HG02798 (cell line): ENCODE results near the gene PDCD11.
"Not testable (repeated sequence)": the region's sequence is repeated elsewhere in the genome, so short reads cannot be mapped to it uniquely, and the experiment has no call there.

Experiments used
- ATAC-seq: cut with Tn5 transposase; IDR thresholded peaks from one replicate; pipeline ENCODE4 v1.9.1; 2021; ENCODE audit warnings: mild to moderate bottlenecking; ENCODE audit not compliant: unreplicated experiment, poor library complexity

PDCD11 gene

DNA sequence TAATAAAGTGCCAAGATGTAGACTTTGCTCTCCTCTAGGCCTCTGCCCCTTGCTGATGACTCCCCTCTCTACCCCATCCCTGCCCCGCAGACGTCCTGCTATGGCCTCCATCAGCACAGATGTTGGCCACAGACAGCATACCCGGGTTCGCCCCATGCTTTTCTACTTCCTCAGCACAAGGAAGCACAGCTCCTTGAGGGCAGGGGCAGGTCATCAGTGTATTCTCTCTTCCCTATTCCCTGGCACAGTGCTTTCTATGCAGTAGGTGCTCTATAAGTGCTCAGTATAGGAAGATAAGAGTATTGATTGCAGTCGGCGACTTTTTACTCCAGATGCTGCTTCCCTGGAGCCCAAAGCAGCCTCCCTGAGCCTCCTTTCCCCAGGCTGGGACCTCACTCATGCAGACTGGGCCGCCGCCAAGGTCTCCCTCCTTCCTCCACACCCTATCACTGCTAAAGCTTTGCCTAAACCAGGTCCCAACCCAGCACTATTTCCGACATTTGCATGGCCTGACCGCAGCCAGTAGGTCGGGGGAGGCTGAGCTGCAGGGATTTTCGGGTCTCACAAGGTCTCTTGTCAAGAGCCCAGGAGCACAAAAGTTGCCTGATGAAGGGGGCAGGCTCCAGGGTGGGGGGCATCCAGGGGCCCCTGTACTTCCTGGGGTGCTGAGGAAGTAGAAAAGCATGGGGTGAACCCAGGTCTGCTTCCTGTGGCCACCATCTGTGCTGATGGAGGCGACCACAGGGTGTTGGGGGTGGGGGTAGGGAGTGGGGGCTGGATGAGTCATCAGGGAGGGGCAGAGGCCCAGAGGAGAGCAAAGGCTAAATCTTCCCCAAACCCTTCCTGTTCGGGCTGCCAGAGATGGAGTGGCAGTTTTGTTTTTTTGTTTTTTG lies 74.6 kb downstream of the PDCD11 start:
- ATAC-seq: peak; percentile 78

DNA sequence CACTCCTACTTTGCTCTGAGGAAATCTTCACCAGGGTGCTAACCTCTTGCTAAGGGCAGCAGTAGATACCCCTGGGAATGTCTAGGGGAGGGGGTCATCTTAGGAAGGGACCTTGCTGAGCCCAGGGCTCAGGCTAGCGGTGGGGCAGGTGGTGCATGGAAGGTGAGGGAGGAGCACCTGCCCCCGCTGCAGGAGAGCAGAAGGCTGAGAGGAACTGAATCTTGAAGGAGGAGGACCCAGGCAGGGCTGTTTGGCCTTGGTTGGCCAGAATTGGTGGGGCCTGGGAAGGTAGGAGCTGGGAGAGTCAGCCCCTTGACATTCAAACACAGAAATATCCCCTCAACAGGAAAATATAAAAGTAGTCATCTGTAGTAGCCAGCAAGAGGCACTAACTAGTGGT lies 75.6 kb downstream of the PDCD11 start:
- peak; percentile 28 for ATAC-seq

DNA sequence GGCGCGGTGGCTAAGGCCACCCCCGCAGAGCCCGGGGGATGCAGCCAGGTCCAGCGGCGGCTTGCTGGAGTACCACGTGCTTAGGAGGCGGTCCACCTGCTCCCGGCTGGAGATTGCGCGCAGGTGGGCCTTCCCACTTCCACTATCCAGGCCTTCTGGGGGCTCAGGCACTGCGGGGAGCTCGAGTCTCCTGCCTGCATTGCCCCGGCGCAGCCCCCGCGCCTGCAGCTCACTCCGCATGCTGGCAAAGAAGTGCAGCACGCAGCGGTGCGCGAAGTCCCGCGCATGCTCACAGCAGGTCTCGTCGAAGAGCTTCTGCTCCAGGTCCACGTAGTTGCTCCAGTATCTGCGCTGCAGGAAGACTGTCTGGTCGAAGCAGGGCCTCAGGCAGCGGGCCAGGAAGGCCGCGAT lies 76.8 kb downstream of the PDCD11 start:
- ATAC-seq: no peak

DNA sequence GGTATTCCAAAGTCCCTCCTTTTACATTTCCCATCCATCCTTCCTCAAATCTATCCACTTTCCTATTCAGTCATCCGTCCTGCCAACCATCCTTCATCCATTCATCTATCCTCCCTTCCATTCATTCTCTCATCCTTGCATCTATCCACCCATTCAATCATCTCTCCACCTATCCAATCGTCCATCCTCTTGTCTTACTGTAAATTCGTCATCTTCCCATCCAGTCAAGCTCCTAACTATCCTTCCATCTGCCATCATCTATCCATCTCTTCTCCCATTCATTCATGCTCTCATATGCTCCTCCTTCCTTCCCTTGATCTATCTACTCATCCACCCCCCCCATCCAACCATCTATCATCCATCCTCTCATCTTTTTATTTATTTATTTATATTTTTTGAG lies 77.7 kb downstream of the PDCD11 start:
- ATAC-seq: no peak

DNA sequence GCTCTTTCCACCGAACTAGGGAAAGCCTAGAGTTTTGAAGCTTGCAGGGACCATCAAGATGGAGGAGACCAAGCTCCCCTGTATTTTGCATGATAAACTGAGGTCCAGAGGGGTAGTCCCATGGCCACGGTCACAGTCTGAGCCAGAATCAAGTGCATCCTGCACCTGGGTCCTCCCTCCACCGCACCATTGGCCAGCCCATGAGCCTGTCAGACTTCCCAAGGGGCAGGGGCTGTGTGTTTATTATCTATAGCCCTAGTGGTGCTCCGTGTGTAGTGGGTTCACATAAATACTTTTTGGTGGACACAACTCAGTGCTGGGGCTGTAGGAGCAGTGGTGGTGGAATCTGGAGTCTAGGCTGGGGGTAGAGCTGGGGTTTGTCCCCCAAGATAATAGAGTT lies 79.0 kb downstream of the PDCD11 start:
- no peak for ATAC-seq

DNA sequence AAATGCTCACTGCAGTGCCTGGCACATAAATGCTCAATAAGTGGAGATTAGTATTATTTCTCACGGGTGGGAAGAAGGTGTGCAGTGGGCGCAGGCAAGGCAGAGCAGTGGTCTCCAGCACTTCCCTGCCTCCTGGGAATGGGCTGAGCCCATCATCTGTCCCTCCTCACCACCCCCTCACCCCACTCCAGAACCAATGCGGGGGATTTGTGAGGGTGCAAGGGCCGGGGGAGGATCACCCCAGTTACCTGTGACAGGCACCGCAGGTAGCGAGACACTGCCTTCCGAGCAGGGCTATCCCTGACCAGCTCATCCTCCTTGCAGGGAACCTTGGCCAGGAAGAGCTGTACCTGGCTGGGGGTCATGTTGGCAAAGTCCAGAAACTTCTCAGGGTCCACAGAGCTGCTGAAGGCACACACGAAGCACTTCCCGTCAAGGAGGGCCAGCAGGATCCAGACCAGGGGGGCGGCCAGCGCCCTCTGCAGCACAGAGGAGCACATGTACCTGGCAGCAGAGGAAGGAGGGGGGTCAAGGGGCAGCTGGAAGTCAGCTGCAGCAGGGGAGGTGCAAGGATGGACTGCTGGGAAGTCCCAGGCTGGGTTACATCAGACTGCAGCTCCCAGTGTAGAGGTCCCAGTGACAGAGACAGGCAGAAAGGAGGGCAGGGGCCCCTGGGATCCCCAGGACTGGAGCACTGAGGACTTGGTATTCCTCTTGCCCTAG lies 79.8 kb downstream of the PDCD11 start:
- ATAC-seq: no peak

DNA sequence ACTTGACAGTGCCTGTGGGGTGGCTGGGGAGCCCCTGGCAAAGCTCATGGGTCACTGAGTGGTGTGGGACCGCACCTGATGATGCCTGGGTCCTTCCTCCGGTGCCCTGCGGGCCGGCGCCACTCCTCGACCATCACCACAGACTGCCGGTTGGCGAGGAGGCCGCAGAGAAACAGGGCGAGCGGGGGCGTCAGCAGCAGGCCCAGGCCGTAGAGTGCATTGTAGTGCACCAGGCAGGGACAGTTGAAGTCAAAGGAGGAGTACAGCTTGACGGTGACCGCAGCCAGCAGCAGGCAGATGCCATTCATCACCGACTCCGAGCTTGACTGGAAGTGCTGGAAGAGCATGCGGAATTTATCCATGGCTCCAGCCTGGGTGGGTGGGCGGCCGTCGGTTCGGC lies 82.2 kb downstream of the PDCD11 start:
- no peak for ATAC-seq

DNA sequence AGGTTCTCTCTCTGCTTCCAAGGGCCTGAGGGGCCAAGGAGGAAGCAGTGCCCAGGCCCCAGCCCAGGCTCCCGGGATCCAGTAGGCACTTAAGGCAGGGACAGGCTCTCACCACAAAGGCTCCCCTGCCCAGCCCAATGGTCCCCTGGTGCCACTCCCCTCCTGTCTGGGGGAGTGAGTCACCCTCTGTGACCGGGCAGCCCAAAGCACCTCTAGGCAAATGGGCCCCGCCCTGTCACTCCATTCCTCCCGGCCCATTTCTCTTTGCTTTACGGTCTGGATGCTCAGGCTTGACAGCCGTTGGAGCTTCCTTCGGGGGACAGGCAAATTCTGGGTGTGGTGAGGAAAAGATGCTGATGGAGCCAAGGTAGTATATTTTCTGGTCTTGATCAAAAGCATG lies 82.7 kb downstream of the PDCD11 start, which contains the start of gene CALHM3:
TSS of gene CALHM3 (minus strand) at position 106 of the 400 bp plus-strand sequence. CDS start 208 bp downstream, outside the sequence.
- ATAC-seq: no peak

DNA sequence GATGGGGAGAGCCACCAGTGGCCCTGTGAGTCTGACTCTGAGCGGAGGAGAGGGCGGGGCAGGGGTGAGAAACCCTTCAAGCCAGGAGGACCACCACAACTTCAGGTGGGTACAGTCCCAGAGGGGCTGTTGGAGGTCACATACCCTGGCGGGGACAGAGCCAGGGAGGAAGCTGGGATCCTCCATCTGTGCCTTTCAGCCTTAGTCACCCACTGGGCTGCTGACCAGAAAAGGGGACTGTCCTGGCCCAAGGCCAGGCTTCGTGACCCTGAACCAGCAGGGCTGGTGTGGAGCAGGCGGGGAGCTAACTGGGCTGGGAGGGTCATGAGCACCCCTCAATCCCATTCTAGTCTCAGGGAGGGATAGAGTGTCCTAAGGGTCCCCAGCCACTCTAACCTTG lies 84.1 kb downstream of the PDCD11 start:
- ATAC-seq: no peak

DNA sequence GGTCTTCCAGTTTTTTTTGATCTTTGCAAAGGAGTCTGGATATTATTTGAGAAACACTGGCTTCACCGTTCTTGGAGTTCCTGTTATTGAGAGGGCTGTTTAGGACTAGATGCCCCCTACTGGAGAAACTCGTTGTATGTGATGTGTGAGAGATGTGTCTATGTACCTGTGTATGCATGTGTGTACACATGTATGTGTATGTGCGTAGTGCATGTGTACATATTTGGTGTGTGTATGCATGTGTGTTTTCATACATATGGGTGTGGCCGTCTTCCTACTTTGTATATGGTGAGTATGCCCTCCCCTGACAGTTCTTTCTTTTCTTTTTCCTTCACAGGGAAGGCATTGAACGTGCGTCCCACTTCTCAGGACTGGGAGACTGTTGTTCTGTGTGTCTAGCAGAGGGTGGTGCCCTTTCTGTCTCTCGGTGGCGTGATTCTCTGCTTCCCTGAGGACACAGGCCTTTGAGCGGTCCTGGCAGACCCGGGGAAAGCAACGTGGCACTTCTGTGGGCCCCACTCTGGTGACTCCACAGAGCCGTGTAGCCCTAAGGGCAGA lies 85.6 kb downstream of the PDCD11 start:
- peak; percentile 62 for ATAC-seq

DNA sequence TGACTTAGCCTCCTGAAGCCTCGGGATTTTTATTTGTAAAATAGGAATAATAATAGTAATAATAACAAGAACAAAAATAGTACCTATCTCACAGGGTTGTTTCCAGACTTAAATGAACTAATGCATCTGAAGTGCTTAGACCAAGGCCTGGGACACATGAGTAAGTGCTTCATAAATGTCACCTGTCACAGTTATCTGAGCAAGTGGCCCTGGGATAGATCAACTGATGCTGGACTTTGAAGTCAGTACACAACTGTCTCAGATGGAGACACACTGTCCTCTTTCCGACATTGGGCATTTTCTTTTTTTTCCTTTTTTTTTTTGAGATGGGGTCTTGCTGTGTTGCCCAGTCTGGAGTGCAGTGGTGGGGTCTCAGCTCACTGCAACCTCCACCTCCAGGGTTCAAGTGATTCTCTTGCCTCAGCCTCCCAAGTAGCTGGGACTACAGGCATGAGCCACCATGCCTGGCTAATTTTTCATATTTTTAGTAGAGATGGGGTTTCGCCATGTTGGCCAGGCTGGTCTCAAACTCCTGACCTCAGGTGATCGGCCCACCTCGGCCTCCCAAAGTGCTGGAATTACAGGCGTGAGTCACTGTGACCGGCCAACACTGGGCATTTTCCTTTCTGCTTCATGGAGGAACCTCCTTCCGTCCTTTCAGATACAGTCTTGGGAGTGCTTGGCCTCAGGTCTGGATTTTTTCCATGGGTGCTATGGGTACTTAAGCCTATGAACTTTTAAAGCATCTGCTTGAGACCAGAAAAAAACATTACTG lies 90.4 kb downstream of the PDCD11 start:
- not testable (repeated sequence) for ATAC-seq

DNA sequence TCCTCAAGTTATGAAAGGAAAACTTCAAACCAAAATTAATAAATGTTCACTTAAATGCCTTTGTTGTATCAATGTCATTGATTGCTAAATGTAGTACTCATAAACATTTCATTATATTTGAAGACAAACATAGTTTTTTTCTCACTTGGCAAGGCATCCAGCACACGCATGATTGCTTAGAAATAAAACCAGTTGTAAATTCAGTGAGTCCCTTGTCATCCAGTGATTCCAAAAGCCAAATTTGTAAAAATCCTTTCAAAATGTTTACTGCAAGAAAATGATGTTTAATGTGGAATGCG lies 90.9 kb downstream of the PDCD11 start:
- ATAC-seq: no peak

DNA sequence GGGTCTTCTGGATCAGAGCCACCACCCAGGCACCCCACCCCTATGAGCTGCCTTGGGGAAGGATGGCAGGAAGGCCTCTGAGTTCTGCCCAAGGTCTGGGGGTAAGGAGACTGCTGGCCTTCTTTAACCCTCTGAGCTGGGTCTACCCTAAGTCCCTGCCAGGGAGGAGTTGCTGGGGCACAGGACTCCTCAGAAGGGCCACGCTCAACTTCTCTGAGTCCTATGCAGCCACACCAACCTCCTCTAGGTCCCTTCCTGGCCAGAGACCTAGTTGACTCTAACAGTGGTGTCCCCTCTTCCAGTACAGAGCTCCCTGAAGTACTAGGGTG lies 94.5 kb downstream of the PDCD11 start:
- ATAC-seq: peak; percentile 10

DNA sequence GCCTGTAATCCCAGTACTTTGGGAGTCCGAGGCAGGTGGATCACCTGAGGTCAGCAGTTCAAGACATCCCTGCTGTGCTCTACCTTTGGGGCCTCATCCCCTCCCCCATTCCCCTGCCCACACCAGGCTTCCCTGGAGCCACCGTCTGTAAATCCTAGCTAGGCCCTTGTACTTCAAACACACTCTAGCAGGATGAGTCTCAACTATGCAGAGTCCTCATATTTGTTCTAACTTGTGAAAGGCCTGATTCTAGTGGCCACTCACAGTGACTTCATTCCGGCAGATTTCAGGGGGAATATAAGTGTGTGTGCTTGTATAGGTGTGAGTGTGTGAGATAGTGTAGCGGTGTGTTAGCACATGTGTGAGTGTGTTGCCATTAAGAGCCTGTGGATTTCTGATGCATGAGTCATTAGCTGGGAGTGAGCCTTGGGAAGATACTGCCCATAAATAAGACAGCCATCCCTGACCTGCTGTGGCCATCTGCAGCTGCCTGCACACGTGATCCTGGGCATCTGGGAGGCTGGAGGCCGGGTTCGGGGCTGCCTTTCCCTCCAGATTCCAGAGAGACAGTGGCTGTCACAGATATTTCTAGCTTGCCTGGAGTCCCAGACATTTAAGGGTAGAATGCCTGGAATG lies 95.4 kb downstream of the PDCD11 start:
- no peak for ATAC-seq

DNA sequence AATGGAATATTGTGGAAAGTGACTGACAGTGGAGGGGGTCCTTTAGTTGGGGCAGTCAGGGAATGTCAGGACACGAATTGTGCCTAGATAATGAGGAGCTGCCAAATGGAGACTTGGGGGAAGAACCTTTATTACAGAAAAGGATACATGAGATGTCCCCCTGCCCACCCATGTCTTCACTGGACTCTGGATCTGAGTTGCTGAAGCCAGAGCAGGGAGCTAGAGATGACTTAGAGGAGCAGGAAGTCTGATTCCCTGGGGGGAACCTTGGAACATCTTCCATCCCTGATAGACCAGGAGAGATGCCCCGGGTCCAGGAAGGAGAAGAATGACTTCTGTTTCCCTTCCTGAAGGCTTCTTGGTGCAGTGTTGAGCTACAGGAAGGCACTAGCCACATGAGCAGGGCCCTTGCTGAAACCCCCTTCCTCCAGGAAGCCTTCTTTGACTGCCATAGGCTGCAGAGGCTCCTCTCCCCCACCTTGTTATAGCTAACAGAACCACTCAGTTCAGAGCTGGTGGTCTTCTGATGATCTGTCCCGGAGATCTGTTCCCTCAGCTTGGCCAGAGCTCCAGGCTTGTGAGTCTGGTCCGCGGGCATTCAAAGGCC lies 96.3 kb downstream of the PDCD11 start:
- ATAC-seq: no peak

DNA sequence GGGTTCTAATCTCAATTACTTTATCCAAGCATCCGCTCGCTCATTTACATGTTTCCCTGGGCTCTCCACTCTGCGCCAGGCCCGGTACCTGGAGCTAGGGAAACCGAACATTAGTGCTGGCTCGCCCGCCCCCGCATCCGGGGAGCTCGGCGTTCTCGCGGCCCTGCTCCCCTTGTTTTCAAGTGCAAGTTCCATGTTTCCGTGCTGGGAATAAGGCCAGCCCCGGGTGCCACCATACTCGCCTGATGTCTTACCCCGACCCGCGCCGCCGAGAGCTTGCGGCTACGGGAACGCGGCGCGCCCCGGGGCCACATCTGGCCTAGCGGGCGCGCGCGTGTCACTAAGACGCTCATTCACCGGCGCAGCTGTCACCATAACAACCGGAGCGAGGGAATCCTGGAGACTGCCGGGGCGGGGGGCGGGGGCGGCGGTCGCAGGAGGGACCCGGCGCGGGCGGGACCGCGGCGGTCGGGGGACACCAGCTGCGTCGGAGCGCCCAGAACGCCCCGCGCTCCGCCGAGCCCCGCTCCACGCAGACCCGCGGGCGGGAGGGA lies 97.0 kb downstream of the PDCD11 start, which contains the start of gene NEURL1:
TSS of gene NEURL1 (plus strand) at position 344 of the 554 bp plus-strand sequence. CDS start 683 bp downstream, outside the sequence.
- ATAC-seq: no peak

DNA sequence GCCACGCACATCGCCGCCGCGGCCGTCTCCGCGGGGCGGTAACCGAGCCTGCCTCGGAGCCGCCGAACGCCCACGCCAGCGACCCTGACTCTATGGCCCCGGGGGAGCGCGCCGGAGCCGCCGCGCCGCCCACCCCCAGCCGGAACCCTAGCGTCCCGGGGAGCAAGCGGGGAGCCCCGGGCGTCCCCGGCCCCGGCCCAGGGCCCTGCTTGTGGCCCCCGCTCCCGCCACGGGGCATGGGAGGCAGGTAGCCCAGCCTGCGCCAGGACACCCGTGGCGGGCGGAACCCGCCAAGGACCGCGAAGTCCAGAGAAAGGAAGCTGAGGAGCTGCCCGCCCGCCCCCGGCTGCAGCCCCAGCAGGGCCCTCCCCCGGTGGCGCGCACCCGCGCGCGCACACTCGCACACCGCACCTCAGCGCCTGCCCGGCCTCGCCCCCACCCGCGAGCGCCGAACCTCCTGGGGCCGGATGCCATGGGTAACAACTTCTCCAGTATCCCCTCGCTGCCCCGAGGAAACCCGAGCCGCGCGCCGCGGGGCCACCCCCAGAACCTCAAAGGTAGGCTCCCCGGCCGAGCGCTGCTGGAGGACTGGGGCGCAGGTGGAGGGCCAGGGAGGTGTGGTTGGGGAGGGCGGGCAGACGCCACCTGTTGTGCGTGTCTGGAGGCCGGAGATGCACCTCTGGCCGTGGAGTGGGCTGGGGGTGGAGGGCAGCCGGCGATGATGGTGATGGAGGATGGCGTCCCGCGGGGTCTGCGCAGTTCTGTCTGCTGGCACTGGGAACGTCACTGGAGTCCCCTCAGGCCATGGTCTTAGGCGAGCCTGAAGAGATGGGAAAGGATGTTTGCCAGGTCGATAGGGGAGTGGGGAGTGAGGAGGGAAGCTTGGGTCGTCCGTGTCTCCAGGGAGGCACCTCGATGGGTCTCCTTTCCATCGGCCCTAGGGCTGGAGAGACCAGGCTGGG lies 97.8 kb downstream of the PDCD11 start:
- no peak for ATAC-seq

DNA sequence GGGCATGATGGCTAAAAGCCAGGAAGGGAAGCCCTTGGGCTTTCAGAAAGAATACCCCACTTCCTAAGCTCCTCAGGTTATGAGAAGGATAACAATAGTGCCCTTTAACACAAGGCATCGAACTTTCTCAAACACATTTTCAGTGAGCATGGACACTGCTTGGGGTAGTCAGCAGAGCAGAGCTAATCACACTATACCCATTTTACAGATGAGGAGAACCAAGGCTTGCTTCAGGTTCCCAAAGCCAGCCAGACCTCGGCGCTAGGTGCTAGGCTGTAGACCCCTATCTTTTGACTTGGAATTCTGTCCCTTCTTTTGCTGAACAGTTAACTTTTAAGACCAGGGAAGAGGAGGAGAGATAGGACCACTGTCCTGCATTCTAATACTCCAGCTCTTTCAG lies 98.9 kb downstream of the PDCD11 start:
- ATAC-seq: no peak
